Hepatocyte (in vitro differentiated cells): ENCODE measurements around the gene PRXL2B.

ENCODE experiments used
- EZH2phosphoT487 ChIP-seq: fragments of 200-600 bp; sonication (generic); IDR thresholded peaks from one replicate; pipeline ENCODE4 v1.6.1; 2018; ENCODE audit warnings: antibody characterized with exemption, mild to moderate bottlenecking, low read depth, moderate library complexity; ENCODE audit not compliant: unreplicated experiment, severe bottlenecking
- TF ChIP-seq, protein P1 (sequence below): fragments of 200-600 bp; sonication (generic); IDR thresholded peaks from 2 replicates; pipeline ENCODE4 v1.5.1; 2016; ENCODE audit warnings: antibody characterized with exemption, mild to moderate bottlenecking; ENCODE audit not compliant: poor library complexity

DNA sequence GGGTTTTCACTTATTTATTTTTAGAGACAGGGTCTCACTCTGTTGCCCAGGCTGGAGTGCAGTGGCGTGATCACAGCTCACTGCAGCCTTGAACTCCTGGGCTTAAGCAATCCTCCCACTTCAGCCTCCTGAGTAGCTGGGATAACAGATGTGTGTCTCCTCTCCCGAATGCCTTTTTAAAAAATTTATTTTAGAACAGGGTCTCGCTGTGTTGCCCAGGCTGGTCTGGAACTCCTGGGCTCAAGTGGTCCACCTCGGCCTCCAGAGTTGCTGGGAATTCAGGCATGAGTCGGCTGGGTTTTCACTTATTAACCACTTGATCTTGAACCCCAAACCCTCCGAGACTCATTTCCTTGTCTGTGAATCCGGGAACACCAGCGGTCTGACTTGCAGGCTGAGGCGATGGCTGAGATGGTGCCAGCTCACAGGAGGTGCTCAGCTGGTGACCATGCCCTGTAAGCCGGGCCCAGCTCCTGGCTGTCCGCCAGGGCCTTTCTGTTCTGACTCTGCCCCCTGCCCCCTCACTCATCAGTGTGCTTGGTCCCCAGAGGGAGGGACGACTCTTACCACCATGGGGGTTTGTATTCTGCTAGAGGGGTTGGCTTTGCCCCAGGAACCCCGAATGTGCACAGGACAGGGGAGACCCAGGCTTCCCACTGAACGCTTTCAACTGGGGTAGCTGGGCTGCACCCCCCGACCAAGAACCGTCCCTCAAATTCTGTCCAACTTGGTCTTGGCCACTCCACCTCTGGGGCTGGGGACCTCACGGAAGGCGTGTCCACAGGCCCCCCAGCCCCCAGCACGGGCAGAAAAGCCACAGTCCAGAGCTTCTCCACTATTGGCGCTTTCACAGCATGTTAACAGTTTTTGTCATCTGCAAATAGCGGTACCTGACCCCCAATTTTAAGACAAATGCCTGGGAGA, 23.7 kb downstream of the PRXL2B start:
- TF ChIP-seq, protein P1, sequence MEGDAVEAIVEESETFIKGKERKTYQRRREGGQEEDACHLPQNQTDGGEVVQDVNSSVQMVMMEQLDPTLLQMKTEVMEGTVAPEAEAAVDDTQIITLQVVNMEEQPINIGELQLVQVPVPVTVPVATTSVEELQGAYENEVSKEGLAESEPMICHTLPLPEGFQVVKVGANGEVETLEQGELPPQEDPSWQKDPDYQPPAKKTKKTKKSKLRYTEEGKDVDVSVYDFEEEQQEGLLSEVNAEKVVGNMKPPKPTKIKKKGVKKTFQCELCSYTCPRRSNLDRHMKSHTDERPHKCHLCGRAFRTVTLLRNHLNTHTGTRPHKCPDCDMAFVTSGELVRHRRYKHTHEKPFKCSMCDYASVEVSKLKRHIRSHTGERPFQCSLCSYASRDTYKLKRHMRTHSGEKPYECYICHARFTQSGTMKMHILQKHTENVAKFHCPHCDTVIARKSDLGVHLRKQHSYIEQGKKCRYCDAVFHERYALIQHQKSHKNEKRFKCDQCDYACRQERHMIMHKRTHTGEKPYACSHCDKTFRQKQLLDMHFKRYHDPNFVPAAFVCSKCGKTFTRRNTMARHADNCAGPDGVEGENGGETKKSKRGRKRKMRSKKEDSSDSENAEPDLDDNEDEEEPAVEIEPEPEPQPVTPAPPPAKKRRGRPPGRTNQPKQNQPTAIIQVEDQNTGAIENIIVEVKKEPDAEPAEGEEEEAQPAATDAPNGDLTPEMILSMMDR, result no peak
- TF ChIP-seq EZH2phosphoT487, result no peak
